ENCODE results near the gene LCE1A. TPM values are rescaled to one million over a fixed set of nuclear protein-coding genes. Genes with fewer than 3 reads are reported as not detected.

Gene LCE1A
- total RNA-seq, 1 experiment from 2014 or later, result not detected

- peak; percentile 69 for DNase-seq (ENCODE audit: low read depth)
Observed at GRCh38 chr1:152869808-152870419, 42.6 kb downstream of the LCE1A start.

GRCh38 chr1:152870831-152871730, 43.8 kb downstream of the LCE1A start:
- DNase-seq (ENCODE audit: low read depth), result peak; percentile 58

- no peak for DNase-seq (ENCODE audit: low read depth)
Observed at GRCh38 chr1:152871731-152872126, 44.5 kb downstream of the LCE1A start.

GRCh38 chr1:152873495-152873894, 46.2 kb downstream of the LCE1A start:
- no peak for DNase-seq (ENCODE audit: low read depth)

GRCh38 chr1:152876827-152877226, 49.6 kb downstream of the LCE1A start:
- no peak for DNase-seq (ENCODE audit: low read depth)

Other genes starting within 250 kb of the LCE1A start
- gene LCE3D, start 247.0 kb upstream of the LCE1A start, total RNA-seq (2014; rRNA removed; shearing (Covaris generic)), result not detected in 2 replicates
- gene LCE3C, start 227.2 kb upstream of the LCE1A start, total RNA-seq (2014; rRNA removed; shearing (Covaris generic)), result not detected in 2 replicates
- not detected in 2 replicates for gene LCE3B, start 213.7 kb upstream of the LCE1A start, total RNA-seq (2014; rRNA removed; shearing (Covaris generic))
- gene LCE3A, start 204.4 kb upstream of the LCE1A start, total RNA-seq (2014; rRNA removed; shearing (Covaris generic)), result not detected in 2 replicates
- not detected in 2 replicates for gene LCE2D, start 164.1 kb upstream of the LCE1A start, total RNA-seq (2014; rRNA removed; shearing (Covaris generic))
- gene LCE2C, start 152.2 kb upstream of the LCE1A start, total RNA-seq (2014; rRNA removed; shearing (Covaris generic)), result not detected in 2 replicates
- gene LCE2B, start 141.3 kb upstream of the LCE1A start, total RNA-seq (2014; rRNA removed; shearing (Covaris generic)), result not detected in 2 replicates
- 0.47 and 3.0 TPM in 2 replicates for gene LCE2A, start 129.1 kb upstream of the LCE1A start, total RNA-seq (2014; rRNA removed; shearing (Covaris generic))
- gene LCE4A, start 119.3 kb upstream of the LCE1A start, total RNA-seq (2014; rRNA removed; shearing (Covaris generic)), result not detected in 2 replicates
- gene KPRP, start 69.4 kb upstream of the LCE1A start, total RNA-seq (2014; rRNA removed; shearing (Covaris generic)), result not detected in 2 replicates
- not detected in 2 replicates for gene LCE1F, start 52.3 kb upstream of the LCE1A start, total RNA-seq (2014; rRNA removed; shearing (Covaris generic))
- gene LCE1E, start 41.2 kb upstream of the LCE1A start, total RNA-seq (2014; rRNA removed; shearing (Covaris generic)), result 0.43 TPM in 1 of 2 replicates, not detected in the other
- not detected in 2 replicates for gene LCE1D, start 30.8 kb upstream of the LCE1A start, total RNA-seq (2014; rRNA removed; shearing (Covaris generic))
- not detected in 2 replicates for gene LCE1C, start 20.8 kb upstream of the LCE1A start, total RNA-seq (2014; rRNA removed; shearing (Covaris generic))
- gene LCE1B, start 15.5 kb upstream of the LCE1A start, total RNA-seq (2014; rRNA removed; shearing (Covaris generic)), result not detected in 2 replicates
- gene LCE6A, start 15.4 kb downstream of the LCE1A start, total RNA-seq (2014; rRNA removed; shearing (Covaris generic)), result not detected in 2 replicates
- not detected in 2 replicates for gene LCE7A, start 32.5 kb downstream of the LCE1A start, total RNA-seq (2014; rRNA removed; shearing (Covaris generic))
- not detected in 2 replicates for gene SMCP, start 50.8 kb downstream of the LCE1A start, total RNA-seq (2014; rRNA removed; shearing (Covaris generic))
- 0.26 and 0.33 TPM in 2 replicates for gene IVL, start 81.1 kb downstream of the LCE1A start, total RNA-seq (2014; rRNA removed; shearing (Covaris generic))
- gene SPRR5, start 119.7 kb downstream of the LCE1A start, total RNA-seq (2014; rRNA removed; shearing (Covaris generic)), result not detected in 2 replicates
- gene SPRR4, start 143.2 kb downstream of the LCE1A start, total RNA-seq (2014; rRNA removed; shearing (Covaris generic)), result not detected in 2 replicates
- not detected in 2 replicates for gene SPRR1A, start 156.6 kb downstream of the LCE1A start, total RNA-seq (2014; rRNA removed; shearing (Covaris generic))
- not detected in 2 replicates for gene SPRR3, start 174.3 kb downstream of the LCE1A start, total RNA-seq (2014; rRNA removed; shearing (Covaris generic))
- not detected in 2 replicates for gene SPRR1B, start 203.7 kb downstream of the LCE1A start, total RNA-seq (2014; rRNA removed; shearing (Covaris generic))
- 1.5 TPM in 1 of 2 replicates, not detected in the other for gene SPRR2D, start 213.6 kb downstream of the LCE1A start, total RNA-seq (2014; rRNA removed; shearing (Covaris generic))
- gene SPRR2A, start 230.0 kb downstream of the LCE1A start, total RNA-seq (2014; rRNA removed; shearing (Covaris generic)), result not detected in 2 replicates
- not detected in 2 replicates for gene SPRR2B, start 244.1 kb downstream of the LCE1A start, total RNA-seq (2014; rRNA removed; shearing (Covaris generic))